Liver (tissue), 9 donors: ENCODE data around the gene NPAS1. TPM values are rescaled to one million over a fixed set of nuclear protein-coding genes. Genes with fewer than 3 reads are reported as not detected.

Source experiments
- DNase-seq: peaks from one replicate; pipeline ENCODE4 v3.0.0-alpha.2; 2017; ENCODE audit warnings: low spot score
- H3K27ac ChIP-seq, 2 donors: one replicate each; pipeline ENCODE4 v1.7.0; 2013; ENCODE audit warnings: inconsistent platforms in 2 of 2, low read length in 2 of 2, control low read depth in 1 of 2, low read depth in 1 of 2, mild to moderate bottlenecking in 1 of 2
- H3K27me3 ChIP-seq, 4 donors: one replicate each; pipeline versions ENCODE4 v1.6.1 to v1.7.0; 2013; ENCODE audit warnings: low read length in 3 of 4, inconsistent platforms in 1 of 4, mild to moderate bottlenecking in 1 of 4, moderate library complexity in 1 of 4; ENCODE audit not compliant: control insufficient read depth in 4 of 4, insufficient read depth in 4 of 4
- H3K36me3 ChIP-seq, 4 donors: one replicate each; pipeline versions ENCODE4 v1.6.1 to v1.7.0; 2013; ENCODE audit warnings: low read length in 3 of 4, mild to moderate bottlenecking in 3 of 4, low read depth in 1 of 4, moderate library complexity in 1 of 4; ENCODE audit not compliant: control insufficient read depth in 4 of 4, insufficient read depth in 3 of 4
- H3K4me1 ChIP-seq, 4 donors: one replicate each; pipeline versions ENCODE4 v1.6.1 to v1.7.0; 2013; ENCODE audit warnings: low read length in 3 of 4, mild to moderate bottlenecking in 3 of 4, moderate library complexity in 1 of 4; ENCODE audit not compliant: control insufficient read depth in 4 of 4, insufficient read depth in 4 of 4
- H3K4me3 ChIP-seq, 3 donors: one replicate each; pipeline versions ENCODE4 v1.6.1 to v1.7.0; 2013; ENCODE audit warnings: low read length in 3 of 3, control low read depth in 1 of 3, low read depth in 1 of 3, mild to moderate bottlenecking in 1 of 3
- H3K9ac ChIP-seq, 2 donors: one replicate each; pipeline ENCODE4 v1.7.0; 2013; ENCODE audit warnings: low read length in 2 of 2, mild to moderate bottlenecking in 2 of 2, moderate library complexity in 2 of 2, control low read depth in 1 of 2, low read depth in 1 of 2
- H3K9me3 ChIP-seq, 4 donors: one replicate each; pipeline versions ENCODE4 v1.6.1 to v1.7.0; 2013; ENCODE audit warnings: low read length in 3 of 4; ENCODE audit not compliant: control insufficient read depth in 4 of 4
- CTCF ChIP-seq: fragments of 150-350 bp; IDR thresholded peaks from 2 replicates; pipeline ENCODE4 v1.5.1; 2017; ENCODE audit warnings: improper control_type of control experiment, low read depth, low read length; ENCODE audit not compliant: missing input control
- EGR1 ChIP-seq, 2 donors: IDR thresholded peaks; 2 replicates each; pipeline ENCODE4 v1.6.1; 2016 to 2018; ENCODE audit warnings: antibody characterized with exemption in 2 of 2, low read depth in 2 of 2
- FOXA1 ChIP-seq: IDR thresholded peaks from 2 replicates; pipeline ENCODE4 v1.6.1; 2016; ENCODE audit warnings: antibody characterized with exemption
- FOXA2 ChIP-seq: IDR thresholded peaks from 2 replicates; pipeline ENCODE4 v1.6.1; 2016; ENCODE audit warnings: antibody characterized with exemption
- GABPA ChIP-seq, 2 donors: IDR thresholded peaks in 1 of 2; conservative IDR thresholded peaks in 1 of 2; 2 replicates each; pipeline ENCODE4 v1.6.1; 2016; ENCODE audit warnings: antibody characterized with exemption in 2 of 2, mild to moderate bottlenecking in 1 of 2, moderate library complexity in 1 of 2
- HNF4G ChIP-seq: IDR thresholded peaks from 2 replicates; pipeline ENCODE4 v1.6.1; 2016; ENCODE audit warnings: antibody characterized with exemption
- JUND ChIP-seq, 2 donors: IDR thresholded peaks; 2 replicates each; pipeline ENCODE4 v1.6.1; 2016; ENCODE audit warnings: antibody characterized with exemption in 2 of 2
- MAX ChIP-seq: IDR thresholded peaks from 2 replicates; pipeline ENCODE4 v1.6.1; 2016; ENCODE audit warnings: antibody characterized with exemption
- NR2F2 ChIP-seq: IDR thresholded peaks from 2 replicates; pipeline ENCODE4 v1.6.1; 2016; ENCODE audit warnings: antibody characterized with exemption
- RAD21 ChIP-seq, 2 donors: IDR thresholded peaks; 2 replicates each; pipeline ENCODE4 v1.6.1; 2016; ENCODE audit warnings: antibody characterized with exemption in 2 of 2, mild to moderate bottlenecking in 2 of 2
- REST ChIP-seq: IDR thresholded peaks from 2 replicates; pipeline ENCODE4 v1.6.1; 2016; ENCODE audit warnings: antibody characterized with exemption, mild to moderate bottlenecking
- RXRA ChIP-seq, 2 donors: IDR thresholded peaks; 2 replicates each; pipeline ENCODE4 v1.6.1; 2017 to 2018; ENCODE audit warnings: antibody characterized with exemption in 2 of 2, mild to moderate bottlenecking in 1 of 2
- SP1 ChIP-seq: IDR thresholded peaks from 2 replicates; pipeline ENCODE4 v1.6.1; 2018; ENCODE audit warnings: antibody characterized with exemption, mild to moderate bottlenecking
- TAF1 ChIP-seq: conservative IDR thresholded peaks from 2 replicates; pipeline ENCODE4 v1.6.1; 2016; ENCODE audit warnings: antibody characterized with exemption, mild to moderate bottlenecking
- YY1 ChIP-seq: IDR thresholded peaks from 2 replicates; pipeline ENCODE4 v1.6.1; 2016; ENCODE audit warnings: antibody characterized with exemption, mild to moderate bottlenecking
- WGBS: extraction: QIAGEN DNeasy Blood & Tissue Kit; methylation state at CpG from one replicate; pipeline ENCODE4 v1.1.7; 2013; 5-methylcytosine and 5-hydroxymethylcytosine counted together
- polyA plus RNA-seq, 2 donors: library from polyadenylated mRNA; stranded (reverse) in 1 of 2; unstranded in 1 of 2; fragments of 200-250 nt in 1 of 2; fragments of >200 nt in 1 of 2; fragmentation: Nextera tagmentation in 1 of 2; extraction: Ambion mirVana in 1 of 2; gene quantifications; one replicate each; pipeline versions ENCODE4 v1.2.1 to v1.2.3, GENCODE V29; 2013 to 2015
- total RNA-seq, 2 donors: library from RNA; depleted of rRNA; stranded (reverse); fragments of >200 nt; gene quantifications; one replicate each; pipeline ENCODE4 v1.2.3, GENCODE V29; 2014
- donor health status: healthy.
- donor health status: healthy.
- donor health status: healthy.
- donor health status: healthy.
- donor health status: healthy.

Gene NPAS1
- total and polyA plus RNA-seq, 4 donors: 0.22 TPM; not detected in 3

GRCh38 chr19:46998445-46999125, 21.1 kb upstream of the NPAS1 start:
- 95% methylated on average over 22 of the region's 22 CpGs for WGBS

DNA sequence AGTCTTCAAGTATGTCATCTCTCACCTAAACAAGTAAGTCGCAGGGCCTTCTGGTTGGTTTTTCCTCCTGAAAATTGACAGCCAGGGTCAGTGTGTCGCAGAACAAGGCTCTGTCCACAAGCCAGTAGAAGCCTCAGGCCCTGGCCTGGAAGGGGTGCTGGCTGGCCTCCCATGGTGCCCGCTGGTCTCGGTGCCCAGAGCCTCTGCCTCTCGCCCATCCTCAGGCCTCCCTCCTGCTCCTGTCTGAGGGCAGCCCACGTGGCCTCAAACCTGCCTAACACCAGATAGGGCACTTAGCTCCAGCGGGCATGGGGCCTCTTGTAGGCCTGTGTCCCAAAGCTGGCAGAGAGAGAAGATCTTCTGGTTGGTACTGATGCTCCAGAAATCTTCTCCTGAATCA, 20.3 kb upstream of the NPAS1 start:
- Histone ChIP-seq H3K27ac (no peak overlapping the region), H3K9me3 (no peaks in the 10 kb centered on the region), H3K4me3 (no peak overlapping the region), H3K9ac (no peak overlapping the region), H3K4me1 (peaks cover 0 to 15% (median 7%) of the 10 kb centered on the region in 4 donors), H3K36me3 (peaks cover 10 to 48% (median 16%) of the 10 kb centered on the region in 4 donors), H3K27me3 (no peaks in the 10 kb centered on the region)
- WGBS: 95% methylated on average over 7 of the region's 7 CpGs
- DNase-seq: no peak
- TF ChIP-seq EGR1 (IDR thresholded peaks at IDR 0.05; ENCODE audit: low read depth in 2 of 2) (no peak), FOXA2 (no peak), TAF1 (no peak), YY1 (no peak), RXRA (IDR thresholded peaks at IDR 0.05) (no peak), REST (no peak), NR2F2 (no peak), HNF4G (no peak), MAX (no peak), RAD21 (IDR thresholded peaks at IDR 0.05) (no peak)

More at GRCh38 chr19:46998445-46999125, 21.1 kb upstream of the NPAS1 start:
- H3K27me3 ChIP-seq: no peaks in the 10 kb centered on the region
- peaks cover 0 to 7% (median 2%) of the 10 kb centered on the region in 4 donors for H3K4me1 ChIP-seq
- no peak overlapping the region for H3K4me3 ChIP-seq
- TF ChIP-seq YY1: no peak
- no peak for TF ChIP-seq TAF1
- no peak for TF ChIP-seq REST
- no peak for TF ChIP-seq NR2F2
- TF ChIP-seq CTCF: no peak
- TF ChIP-seq FOXA1: no peak
- no peak for TF ChIP-seq JUND (IDR thresholded peaks at IDR 0.05)
- no peak for TF ChIP-seq HNF4G
- no peak for TF ChIP-seq FOXA2
- no peak for TF ChIP-seq GABPA (IDR thresholded peaks at IDR 0.05 in 1 of 2, conservative IDR thresholded peaks at IDR 0.05 in 1 of 2)
- TF ChIP-seq SP1: no peak
- peaks cover 12 to 48% (median 17%) of the 10 kb centered on the region in 4 donors for H3K36me3 ChIP-seq
- H3K9me3 ChIP-seq: no peaks in the 10 kb centered on the region
- H3K9ac ChIP-seq: no peak overlapping the region
- no peak for DNase-seq
- no peak overlapping the region for H3K27ac ChIP-seq
